GM12872 (cell line): ENCODE data around the gene KRTAP10-4.
"Not testable (repeated sequence)": the region's sequence is repeated elsewhere in the genome, so short reads cannot be mapped to it uniquely, and the experiment has no call there.

Source experiments
- TF ChIP-seq, protein P1 (sequence below): IDR thresholded peaks from 3 replicates; pipeline ENCODE4 v1.5.1; 2011; ENCODE audit warnings: low read depth, mild to moderate bottlenecking, low read length, moderate library complexity; ENCODE audit not compliant: insufficient read depth

Gene KRTAP10-4

DNA sequence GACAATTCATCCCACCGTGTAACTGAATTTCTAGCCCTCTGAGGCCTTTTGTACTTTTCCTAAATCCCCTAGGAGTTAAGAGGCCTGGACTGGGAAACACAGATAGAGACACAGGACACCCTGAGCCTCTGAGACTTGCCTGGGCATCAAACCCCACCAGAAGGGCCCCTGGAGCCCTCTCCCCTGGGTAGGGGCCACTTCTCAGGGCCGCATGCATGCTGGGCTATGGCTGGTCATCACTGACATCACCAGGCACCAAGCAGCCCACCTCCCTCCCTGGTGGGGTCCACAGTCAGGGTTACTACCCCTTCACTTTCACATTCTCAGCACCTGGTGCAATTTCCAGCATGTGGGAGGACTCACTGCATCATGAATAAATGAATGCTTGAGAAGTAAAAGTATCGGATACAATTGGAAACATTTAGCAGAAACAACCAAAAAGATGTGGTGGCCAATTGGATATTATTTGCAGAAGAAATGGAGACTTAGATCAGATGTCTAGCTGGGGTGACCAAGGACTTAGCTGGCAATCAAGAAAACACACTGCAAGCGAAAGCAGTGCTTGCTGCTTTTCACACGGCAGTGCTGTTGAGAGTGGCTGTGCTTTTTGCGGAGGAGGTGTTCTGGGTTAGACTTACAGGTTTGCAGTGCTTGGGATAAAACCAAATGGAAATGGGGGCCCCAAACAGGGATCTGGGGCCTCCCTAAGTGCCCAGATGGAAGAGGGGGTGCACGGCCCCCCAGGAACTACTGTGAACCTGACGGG lies 25.9 kb downstream of the KRTAP10-4 start:
- TF ChIP-seq, protein P1, sequence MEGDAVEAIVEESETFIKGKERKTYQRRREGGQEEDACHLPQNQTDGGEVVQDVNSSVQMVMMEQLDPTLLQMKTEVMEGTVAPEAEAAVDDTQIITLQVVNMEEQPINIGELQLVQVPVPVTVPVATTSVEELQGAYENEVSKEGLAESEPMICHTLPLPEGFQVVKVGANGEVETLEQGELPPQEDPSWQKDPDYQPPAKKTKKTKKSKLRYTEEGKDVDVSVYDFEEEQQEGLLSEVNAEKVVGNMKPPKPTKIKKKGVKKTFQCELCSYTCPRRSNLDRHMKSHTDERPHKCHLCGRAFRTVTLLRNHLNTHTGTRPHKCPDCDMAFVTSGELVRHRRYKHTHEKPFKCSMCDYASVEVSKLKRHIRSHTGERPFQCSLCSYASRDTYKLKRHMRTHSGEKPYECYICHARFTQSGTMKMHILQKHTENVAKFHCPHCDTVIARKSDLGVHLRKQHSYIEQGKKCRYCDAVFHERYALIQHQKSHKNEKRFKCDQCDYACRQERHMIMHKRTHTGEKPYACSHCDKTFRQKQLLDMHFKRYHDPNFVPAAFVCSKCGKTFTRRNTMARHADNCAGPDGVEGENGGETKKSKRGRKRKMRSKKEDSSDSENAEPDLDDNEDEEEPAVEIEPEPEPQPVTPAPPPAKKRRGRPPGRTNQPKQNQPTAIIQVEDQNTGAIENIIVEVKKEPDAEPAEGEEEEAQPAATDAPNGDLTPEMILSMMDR, result no peak

DNA sequence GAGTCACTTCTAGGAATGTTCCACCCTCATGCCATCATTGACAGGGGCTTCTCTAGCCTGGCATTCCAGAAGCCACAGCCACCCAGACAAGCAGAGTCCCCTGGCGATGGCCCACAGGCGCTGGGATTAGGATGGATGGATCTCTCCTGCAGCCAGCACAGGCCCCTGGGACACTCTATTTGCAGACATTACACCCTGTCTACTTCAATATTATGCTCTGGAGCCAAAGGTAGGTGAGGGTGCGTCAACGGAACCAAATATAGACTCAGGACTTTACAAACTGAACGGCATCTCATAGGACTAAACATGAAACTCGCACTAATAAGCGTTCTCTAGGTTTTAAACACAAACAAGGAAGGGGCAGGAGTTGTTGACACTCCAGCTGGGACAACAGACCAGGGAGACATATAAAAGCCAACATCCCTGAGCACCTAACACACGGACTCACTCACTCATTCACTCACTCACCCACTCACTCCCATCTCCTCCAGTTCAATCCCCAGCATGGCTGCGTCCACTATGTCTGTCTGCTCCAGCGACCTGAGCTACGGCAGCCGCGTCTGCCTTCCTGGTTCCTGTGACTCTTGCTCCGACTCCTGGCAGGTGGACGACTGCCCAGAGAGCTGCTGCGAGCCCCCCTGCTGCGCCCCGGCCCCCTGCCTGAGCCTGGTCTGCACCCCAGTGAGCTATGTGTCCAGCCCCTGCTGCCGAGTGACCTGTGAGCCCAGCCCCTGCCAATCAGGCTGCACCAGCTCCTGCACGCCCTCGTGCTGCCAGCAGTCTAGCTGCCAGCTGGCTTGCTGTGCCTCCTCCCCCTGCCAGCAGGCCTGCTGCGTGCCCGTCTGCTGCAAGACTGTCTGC lies 26.8 kb downstream of the KRTAP10-4 start, which contains the start of gene KRTAP10-7:
TSS of gene KRTAP10-7 (plus strand) at position 480 of the 861 bp plus-strand sequence. CDS start at position 505, 25 bp downstream.
- TF ChIP-seq, protein P1, result not testable (repeated sequence)

DNA sequence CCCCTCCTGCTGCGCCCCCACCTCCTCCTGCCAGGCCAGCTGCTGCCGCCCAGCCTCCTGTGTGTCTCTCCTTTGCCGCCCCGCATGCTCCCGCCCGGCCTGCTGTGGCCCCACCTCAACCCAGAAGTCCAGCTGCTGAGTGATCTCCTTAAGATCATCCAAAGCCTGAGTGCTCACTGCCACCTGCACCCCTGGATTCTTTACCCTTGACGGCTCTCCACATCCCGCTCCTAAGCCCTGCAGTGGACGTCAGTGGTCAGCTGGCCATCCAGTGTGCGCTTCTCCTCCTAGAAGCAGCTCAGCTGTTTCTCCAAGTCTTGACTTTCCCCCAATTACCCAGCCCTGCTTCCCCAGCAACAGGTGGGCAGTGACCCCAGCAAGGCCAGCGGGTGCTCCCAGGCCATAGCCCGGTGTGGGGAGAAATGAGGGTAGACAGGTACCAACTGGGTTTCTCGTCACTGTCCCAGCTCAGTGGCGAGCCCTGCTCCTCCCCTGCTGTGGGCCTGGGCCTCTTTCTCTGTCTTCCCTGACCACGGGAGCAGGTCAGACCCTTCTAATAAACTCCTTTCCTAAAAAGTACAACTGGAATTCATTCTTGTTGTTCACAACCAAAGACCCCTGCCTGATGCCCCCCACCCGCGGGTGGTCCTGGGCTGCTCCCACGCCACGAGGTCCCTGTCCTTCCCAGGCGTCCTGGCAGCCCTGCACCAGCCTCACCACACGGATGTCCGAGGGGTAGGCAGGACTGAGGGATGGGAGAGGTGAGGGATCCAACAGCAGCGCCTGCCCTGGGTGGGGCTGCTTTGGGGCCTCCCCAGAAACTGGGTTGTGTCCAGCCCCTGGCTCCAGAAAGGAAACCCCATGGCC lies 28.3 kb downstream of the KRTAP10-4 start:
- TF ChIP-seq, protein P1, result no peak

DNA sequence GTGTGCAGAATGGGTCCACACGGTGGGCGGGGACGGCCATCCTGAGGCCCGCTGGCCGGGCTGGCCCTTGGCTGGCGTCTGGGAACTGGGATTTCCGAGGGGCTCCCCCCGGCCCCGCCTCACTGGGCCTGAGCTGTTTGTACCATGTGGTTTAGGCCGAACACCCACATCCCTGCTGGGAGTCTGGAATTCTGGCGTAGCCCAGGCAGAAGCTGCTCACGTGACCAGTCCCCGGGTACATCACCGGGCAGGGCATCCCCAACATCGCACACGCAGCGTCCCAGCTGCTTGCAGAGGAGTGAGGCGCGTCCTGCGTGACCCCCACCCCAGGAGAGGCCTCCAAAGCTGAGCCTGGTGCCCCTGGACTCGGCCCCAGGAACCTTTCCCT lies 28.9 kb downstream of the KRTAP10-4 start:
- TF ChIP-seq, protein P1, result no peak

DNA sequence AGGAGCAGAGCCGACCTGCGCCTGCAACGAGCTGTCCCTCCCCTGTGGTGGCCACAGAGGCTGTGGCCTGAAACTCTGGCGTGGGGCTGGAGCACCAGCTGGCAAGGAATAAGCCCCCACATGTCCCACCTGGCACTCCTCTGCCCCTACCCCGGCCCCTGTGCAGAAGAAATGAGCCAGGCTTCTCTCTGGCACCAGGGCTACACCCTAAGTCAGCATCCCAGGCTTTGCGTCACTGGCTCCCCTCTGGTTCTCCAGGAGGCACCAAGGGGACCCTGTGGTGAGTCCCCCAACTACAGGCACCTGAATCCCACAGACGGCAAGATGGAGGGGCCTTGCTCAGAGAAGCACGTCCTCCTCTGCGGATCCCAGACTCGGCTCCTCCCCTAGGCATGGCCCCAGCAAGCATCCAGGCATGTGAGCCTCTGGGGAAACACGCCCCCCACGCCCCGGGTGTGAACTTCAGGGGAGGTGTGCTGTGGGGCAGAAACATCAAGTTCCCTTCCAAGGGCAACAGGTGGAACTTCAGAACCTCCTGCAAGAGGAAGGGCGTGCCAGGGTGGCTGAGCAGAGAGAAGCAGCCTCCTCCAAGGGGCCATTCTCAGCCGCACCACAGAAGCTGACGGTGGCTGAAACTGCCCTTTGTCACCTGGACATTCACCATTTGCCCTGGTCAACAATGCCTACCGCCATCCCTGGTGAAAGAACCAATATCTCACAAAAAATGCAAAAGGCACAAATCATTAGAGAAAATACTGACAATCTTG lies 29.8 kb downstream of the KRTAP10-4 start:
- TF ChIP-seq, protein P1, result no peak

DNA sequence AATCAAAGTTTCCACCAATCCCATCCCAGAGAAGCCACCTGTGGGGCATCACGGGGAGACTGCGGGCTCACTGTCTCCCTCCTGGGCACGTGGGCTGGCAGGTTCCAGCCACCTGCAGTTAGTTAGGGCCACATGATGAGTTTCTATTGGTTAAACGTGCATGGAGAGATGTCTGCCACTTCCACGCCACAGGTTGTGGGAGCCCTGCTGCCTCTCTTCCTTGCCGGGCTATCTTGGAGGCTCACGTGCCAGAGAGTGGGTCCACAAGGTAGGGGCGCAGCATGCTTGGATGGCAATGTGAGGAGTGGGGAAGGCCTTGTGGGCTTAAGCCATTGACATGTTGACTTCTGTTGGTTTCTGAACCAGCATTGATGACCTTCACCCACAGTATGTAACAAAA lies 30.4 kb downstream of the KRTAP10-4 start:
- TF ChIP-seq, protein P1, result no peak
